ENCODE measurements around the gene THSD7A. TPM values are rescaled to one million over a fixed set of nuclear protein-coding genes. Genes with fewer than 3 reads are reported as not detected.

THSD7A gene
- total and polyA plus RNA-seq, 2 of the 4 experiments (the other 2 are of a cell fraction): 0.02 to 0.18 TPM

- no peak overlapping the region for H4K5ac ChIP-seq (ENCODE audit: low read depth, low read length)
- WGBS, 2 experiments (ENCODE audit: extremely low coverage in 2 of 2, insufficient read length in 1 of 2): no CpG with 5 or more reads among the region's 2 CpGs
- H3K4me2 ChIP-seq (ENCODE audit: low read depth, low read length): no peak overlapping the region
- H3K9me3 ChIP-seq (ENCODE audit: control insufficient read depth, insufficient read depth, low read length): no peaks in the 10 kb centered on the region
- no peaks in the 10 kb centered on the region for H4K20me1 ChIP-seq (ENCODE audit: insufficient read depth, low read length)
- no TSS peak for BruUV-seq (replicated peaks)
- H3K14ac ChIP-seq (replicated peaks; ENCODE audit: low read depth, low read length): no peak overlapping the region
- no peaks in the 10 kb centered on the region for H3K36me3 ChIP-seq (ENCODE audit: control insufficient read depth, insufficient read depth, low read length)
- no peak overlapping the region for H2BK5ac ChIP-seq (ENCODE audit: low read depth, low read length, poor library complexity, severe bottlenecking)
- ATAC-seq (ENCODE audit: low read depth) (no peak), DNase-seq (no peak)
- H3K9me1 ChIP-seq (ENCODE audit: insufficient read depth, low read length): no peaks in the 10 kb centered on the region
- no peak for TF ChIP-seq MXI1 (IDR thresholded peaks at IDR 0.05; ENCODE audit: borderline replicate concordance, low read depth, low read length)
- TF ChIP-seq MAZ (IDR thresholded peaks at IDR 0.05; ENCODE audit: borderline replicate concordance, low read depth, low read length): no peak
- TF ChIP-seq RFX5 (IDR thresholded peaks at IDR 0.05; ENCODE audit: low read depth, low read length): no peak
- TF ChIP-seq RAD21 (IDR thresholded peaks at IDR 0.05; ENCODE audit: low read length): no peak
- no peak for TF ChIP-seq CTCF (conservative IDR thresholded peaks at IDR 0.05; ENCODE audit: low read depth, low read length)
- TF ChIP-seq FOS (IDR thresholded peaks at IDR 0.05; ENCODE audit: low read depth, low read length): no peak
- TF ChIP-seq, protein P1, sequence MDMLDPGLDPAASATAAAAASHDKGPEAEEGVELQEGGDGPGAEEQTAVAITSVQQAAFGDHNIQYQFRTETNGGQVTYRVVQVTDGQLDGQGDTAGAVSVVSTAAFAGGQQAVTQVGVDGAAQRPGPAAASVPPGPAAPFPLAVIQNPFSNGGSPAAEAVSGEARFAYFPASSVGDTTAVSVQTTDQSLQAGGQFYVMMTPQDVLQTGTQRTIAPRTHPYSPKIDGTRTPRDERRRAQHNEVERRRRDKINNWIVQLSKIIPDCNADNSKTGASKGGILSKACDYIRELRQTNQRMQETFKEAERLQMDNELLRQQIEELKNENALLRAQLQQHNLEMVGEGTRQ (IDR thresholded peaks at IDR 0.05; ENCODE audit: low read depth, low read length): no peak
- no peak for TF ChIP-seq BHLHE40 (IDR thresholded peaks at IDR 0.05; ENCODE audit: low read depth, low read length)
- TF ChIP-seq SMC3 (IDR thresholded peaks at IDR 0.05; ENCODE audit: low read depth, low read length): no peak
- TF ChIP-seq NFE2L2 (IDR thresholded peaks at IDR 0.05; ENCODE audit: low read depth, low read length): no peak
- TF ChIP-seq, protein P2, sequence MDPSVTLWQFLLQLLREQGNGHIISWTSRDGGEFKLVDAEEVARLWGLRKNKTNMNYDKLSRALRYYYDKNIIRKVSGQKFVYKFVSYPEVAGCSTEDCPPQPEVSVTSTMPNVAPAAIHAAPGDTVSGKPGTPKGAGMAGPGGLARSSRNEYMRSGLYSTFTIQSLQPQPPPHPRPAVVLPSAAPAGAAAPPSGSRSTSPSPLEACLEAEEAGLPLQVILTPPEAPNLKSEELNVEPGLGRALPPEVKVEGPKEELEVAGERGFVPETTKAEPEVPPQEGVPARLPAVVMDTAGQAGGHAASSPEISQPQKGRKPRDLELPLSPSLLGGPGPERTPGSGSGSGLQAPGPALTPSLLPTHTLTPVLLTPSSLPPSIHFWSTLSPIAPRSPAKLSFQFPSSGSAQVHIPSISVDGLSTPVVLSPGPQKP (IDR thresholded peaks at IDR 0.05; ENCODE audit: borderline replicate concordance, low read depth, low read length): no peak
- H3K4ac ChIP-seq (ENCODE audit: low read depth, low read length): no peak overlapping the region
- no peak overlapping the region for H2BK120ac ChIP-seq (ENCODE audit: low read depth, low read length)
- H2AK9ac ChIP-seq (replicated peaks; ENCODE audit: low read depth, low read length, poor library complexity): no peak overlapping the region
- intact Hi-C loops (cut with micrococcal nuclease): no loop called here
- H3K9ac ChIP-seq (ENCODE audit: low read depth, low read length): no peak overlapping the region
- CTCF ChIA-PET: interaction anchor here (1.4 kb wide), 1 partner anchor 18 kb away, joined by 3 read pairs; no protein-coding TSS in a partner anchor
- no peaks in the 10 kb centered on the region for H3K79me1 ChIP-seq (ENCODE audit: low read depth in 1 of 2, low read length in 2 of 2)
- in situ Hi-C loops (cut with MboI; ENCODE audit: low sequenced_read_pairs): no loop called here
- H3K27ac ChIP-seq (ENCODE audit: insufficient read depth, low read length): no peak overlapping the region
- H2AFZ ChIP-seq (replicated peaks; ENCODE audit: low read length, poor library complexity): no peak overlapping the region
- no peak overlapping the region for H3K4me3 ChIP-seq (ENCODE audit: insufficient read depth, low read depth, low read length)
- H3K23ac ChIP-seq (ENCODE audit: low read depth, low read length): no peak overlapping the region
- H4K8ac ChIP-seq (ENCODE audit: low read depth in 2 of 2, low read length in 2 of 2): no peak overlapping the region
- no peak overlapping the region for H3K18ac ChIP-seq (ENCODE audit: low read depth, low read length)
- POLR2A ChIA-PET (ENCODE audit: unreplicated experiment): no interaction called here
- dilution Hi-C loops (cut with HindIII; ENCODE audit: low sequenced_read_pairs, unreplicated experiment): no loop called here
- no peak overlapping the region for H3K56ac ChIP-seq (ENCODE audit: extremely low read depth, insufficient read depth, low read length)
- H3K27me3 ChIP-seq (ENCODE audit: control insufficient read depth, insufficient read depth, low read length): no peaks in the 10 kb centered on the region
- H4K91ac ChIP-seq (ENCODE audit: insufficient read depth, low read depth, low read length): no peak overlapping the region
- H3K4me1 ChIP-seq (ENCODE audit: control insufficient read depth, insufficient read depth, low read length): no peaks in the 10 kb centered on the region
- no peak overlapping the region for H2BK15ac ChIP-seq (ENCODE audit: low read depth, low read length)
- H2AK5ac ChIP-seq (ENCODE audit: low read depth, low read length): no peak overlapping the region
- no peak overlapping the region for H2BK20ac ChIP-seq (ENCODE audit: low read depth, low read length)
These were observed 125.1 kb downstream of the THSD7A start for GRCh38 chr7:11706666-11707605.

Measured in IMR-90 (cell line).